MCF 10A (cell line): Measurements from ENCODE around the gene CAV1. TPM values are rescaled to one million over a fixed set of nuclear protein-coding genes. Genes with fewer than 3 reads are reported as not detected.

Experiments
- BruUV-seq: library from RNA; stranded (reverse); fragments of 400-500 nt; replicated peaks from 2 replicates; lab custom pipeline; 2021; lab: Mats Ljungman, UMichigan
- CTCF ChIA-PET: fragments of 300-600 bp; sonication (Branson Sonifier 250); formaldehyde crosslinking; extraction: SDS; loops from one replicate; lab custom pipeline; 2021; ENCODE audit warnings: antibody characterized with exemption, inconsistent platforms; lab: Yijun Ruan, JAX
- POLR2A ChIA-PET: fragments of 300-600, 350-650 bp; sonication (Branson Sonifier 250); formaldehyde crosslinking; extraction: SDS; loops from one replicate; lab custom pipeline; 2020; ENCODE audit warnings: antibody characterized with exemption, inconsistent platforms; lab: Yijun Ruan, JAX
- DNase-seq: peaks from one replicate; pipeline ENCODE4 v3.0.0-alpha.2; 2018; ENCODE audit not compliant: unreplicated experiment
- H3K27ac Mint-ChIP-seq: one replicate; pipeline ENCODE4 v1.8.0; 2022; ENCODE audit warnings: mild to moderate bottlenecking, low read depth, mixed read lengths; ENCODE audit not compliant: unreplicated experiment
- H3K27me3 Mint-ChIP-seq: one replicate; pipeline ENCODE4 v1.8.0; 2022; ENCODE audit warnings: mixed read lengths; ENCODE audit not compliant: insufficient read depth, unreplicated experiment
- H3K36me3 Mint-ChIP-seq: one replicate; pipeline ENCODE4 v1.8.0; 2022; ENCODE audit warnings: mild to moderate bottlenecking, moderate library complexity, mixed read lengths; ENCODE audit not compliant: insufficient read depth, unreplicated experiment
- H3K4me1 Mint-ChIP-seq: one replicate; pipeline ENCODE4 v1.8.0; 2022; ENCODE audit warnings: mixed read lengths; ENCODE audit not compliant: insufficient read depth, unreplicated experiment
- H3K4me3 Mint-ChIP-seq: one replicate; pipeline ENCODE4 v1.8.0; 2022; ENCODE audit warnings: mild to moderate bottlenecking, moderate library complexity, mixed read lengths; ENCODE audit not compliant: unreplicated experiment
- H3K9me3 Mint-ChIP-seq: one replicate; pipeline ENCODE4 v1.8.0; 2022; ENCODE audit warnings: mixed read lengths; ENCODE audit not compliant: unreplicated experiment
- CTCF ChIP-seq: fragments of 200-600 bp; IDR thresholded peaks from one replicate; pipeline ENCODE4 v1.8.0; 2022; ENCODE audit warnings: antibody characterized with exemption, mild to moderate bottlenecking; ENCODE audit not compliant: unreplicated experiment
- intact Hi-C: fragments of 100-400 bp; cut with micrococcal nuclease; formaldehyde crosslinking; loops from 2 replicates; pipeline ENCODE4 v1.14.1; 2022
- total RNA-seq: library from RNA; stranded (reverse); gene quantifications from 2 replicates; pipeline ENCODE4 v1.2.3, GENCODE V29; 2022

CAV1 gene
- total RNA-seq, 1 experiment from 2014 or later, result 267 TPM

DNA sequence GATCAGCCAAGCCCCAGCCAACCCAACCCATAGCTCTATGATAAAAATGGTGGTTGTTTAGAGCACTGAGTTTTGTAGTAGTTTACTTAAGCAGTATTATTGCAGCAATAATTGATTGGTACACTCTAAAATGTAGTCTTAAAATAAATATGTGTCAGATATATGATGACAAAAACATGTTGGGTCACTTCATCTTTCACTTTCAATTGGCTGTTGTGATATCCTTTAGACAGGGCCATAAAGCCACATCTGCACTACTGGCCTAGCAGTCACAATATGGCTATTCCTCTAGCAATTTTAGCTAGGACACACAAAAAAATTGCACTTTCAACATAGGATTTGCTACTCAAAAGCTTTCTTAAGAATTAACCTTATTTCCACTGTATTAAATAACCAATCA lies 5.9 kb upstream of the CAV1 start:
- H3K27ac Mint-ChIP-seq, result no peak overlapping the region
- no peak overlapping the region for H3K4me3 Mint-ChIP-seq
- peaks cover 28% of the 10 kb centered on the region for H3K4me1 Mint-ChIP-seq
- intact Hi-C loops, result no loop called here
- no peaks in the 10 kb centered on the region for H3K27me3 Mint-ChIP-seq
- H3K9me3 Mint-ChIP-seq, result no peaks in the 10 kb centered on the region
- TF ChIP-seq CTCF, result no peak
- CTCF ChIA-PET, result interaction anchor here (0.5 to 3.1 kb wide), 2 partner anchors 188 to 260 kb away, joined by 4 to 12 read pairs; no protein-coding TSS in a partner anchor
- POLR2A ChIA-PET, result interaction anchor here (1.0 to 6.6 kb wide), 5 partner anchors 9 to 308 kb away, joined by 3 to 162 read pairs (median 56); partner anchors contain the start of genes CAV2 and TES
- no peaks in the 10 kb centered on the region for H3K36me3 Mint-ChIP-seq
- no peak for DNase-seq
- no TSS peak for BruUV-seq

GRCh38 chr7:116521046-116521664 lies 3.7 kb upstream of the CAV1 start:
- BruUV-seq, result no TSS peak
- ChIA-PET CTCF (interaction anchor here (0.7 to 3.1 kb wide), 7 partner anchors 20 to 286 kb away, joined by 3 to 12 read pairs (median 3); no protein-coding TSS in a partner anchor), POLR2A (interaction anchor here (0.8 to 6.6 kb wide), 21 partner anchors 11 to 310 kb away, joined by 3 to 162 read pairs (median 6); partner anchors contain the start of genes CAV2 and TES)
- Mint-ChIP-seq H3K9me3 (no peaks in the 10 kb centered on the region), H3K27me3 (no peaks in the 10 kb centered on the region), H3K36me3 (peaks cover 9% of the 10 kb centered on the region), H3K4me3 (no peak overlapping the region), H3K4me1 (peaks cover 28% of the 10 kb centered on the region), H3K27ac (no peak overlapping the region)
- intact Hi-C loops, result no loop called here
- DNase-seq, result peak; percentile 55
- no peak for TF ChIP-seq CTCF

DNA sequence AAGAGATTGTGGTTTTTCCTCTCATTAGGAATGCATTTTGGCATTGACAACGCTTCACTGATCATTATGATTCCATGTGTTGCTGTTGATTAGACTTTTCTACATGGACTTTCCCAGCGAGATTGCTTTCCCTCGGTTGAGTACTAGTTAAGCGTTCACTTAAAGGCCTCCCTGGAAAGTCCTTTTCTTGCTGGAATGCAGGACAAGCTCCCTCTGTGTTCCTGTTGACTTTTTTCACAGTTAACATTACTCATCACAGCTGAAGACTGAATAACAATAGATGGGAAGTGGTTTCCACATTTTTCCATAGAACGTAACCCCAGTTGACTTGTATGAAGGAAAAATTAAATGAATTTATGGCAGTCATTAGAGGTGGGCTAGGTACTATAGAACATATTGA lies 2.6 kb upstream of the CAV1 start:
- no peak for TF ChIP-seq CTCF
- Mint-ChIP-seq H3K4me3 (peak overlapping the region; percentile 47), H3K27ac (peak overlapping the region; percentile 90), H3K4me1 (peaks cover 33% of the 10 kb centered on the region), H3K27me3 (no peaks in the 10 kb centered on the region), H3K36me3 (peaks cover 20% of the 10 kb centered on the region), H3K9me3 (no peaks in the 10 kb centered on the region)
- CTCF ChIA-PET, result interaction anchor here (0.5 to 2.6 kb wide), 4 partner anchors 11 to 269 kb away, joined by 3 to 13 read pairs (median 4); no protein-coding TSS in a partner anchor
- BruUV-seq, result no TSS peak
- POLR2A ChIA-PET, result interaction anchor here (0.7 to 6.6 kb wide), 30 partner anchors 10 to 432 kb away, joined by 3 to 162 read pairs (median 4); partner anchors contain the start of genes CAV2 and TES
- DNase-seq, result peak; percentile 81
- intact Hi-C loops, result no loop called here

DNA sequence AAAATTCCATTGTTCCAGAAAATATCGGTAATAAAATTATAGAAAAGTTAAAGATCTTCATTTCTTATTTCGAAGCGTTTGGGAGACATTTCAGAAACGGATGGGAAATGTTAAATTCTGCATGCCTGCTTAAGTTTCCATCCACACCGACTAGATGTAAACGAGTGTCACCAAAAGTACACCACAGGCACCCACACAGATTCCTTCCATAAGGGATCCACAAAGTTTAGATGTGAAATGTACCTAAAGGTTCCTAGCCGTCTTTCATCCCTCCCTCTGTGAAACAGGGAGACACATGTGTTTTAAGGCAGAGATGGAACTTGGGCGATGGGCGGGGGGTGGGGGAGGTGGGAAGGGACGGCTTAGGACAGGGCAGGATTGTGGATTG lies 621 bp upstream of the CAV1 start:
- Mint-ChIP-seq H3K4me3 (peak overlapping the region; percentile 99), H3K27ac (peak overlapping the region; percentile 90), H3K27me3 (no peaks in the 10 kb centered on the region), H3K4me1 (peaks cover 34% of the 10 kb centered on the region), H3K36me3 (peaks cover 40% of the 10 kb centered on the region), H3K9me3 (no peaks in the 10 kb centered on the region)
- DNase-seq, result no peak
- ChIA-PET POLR2A (interaction anchor here (0.7 to 6.6 kb wide), 15 partner anchors 15 to 313 kb away, joined by 3 to 162 read pairs (median 21); partner anchors contain the start of genes CAV2 and TES), CTCF (interaction anchor here (0.7 to 2.6 kb wide), 6 partner anchors 17 to 590 kb away, joined by 3 to 13 read pairs (median 4); no protein-coding TSS in a partner anchor)
- no peak for TF ChIP-seq CTCF
- intact Hi-C loops, result loop anchor here (1.0 to 2.0 kb wide), 5 partner anchors 12 to 351 kb away; no protein-coding TSS in a partner anchor
- BruUV-seq, result TSS peak; percentile 86
